Kidney epithelial cell (primary cell): ENCODE measurements around the gene SLC27A5. TPM values are rescaled to one million over a fixed set of nuclear protein-coding genes. Genes with fewer than 3 reads are reported as not detected.

Experiments
- DNase-seq: peaks from one replicate; pipeline ENCODE4 v3.0.0-alpha.2; 2010; ENCODE audit warnings: low read depth
- H3K27me3 ChIP-seq: 2 replicates; pipeline ENCODE4 v1.6.0; 2011; ENCODE audit warnings: low read length; ENCODE audit not compliant: control insufficient read depth, insufficient read depth
- H3K36me3 ChIP-seq: 2 replicates; pipeline ENCODE4 v1.5.1; 2011; ENCODE audit warnings: low read length; ENCODE audit not compliant: control insufficient read depth, insufficient read depth
- H3K4me3 ChIP-seq: 2 replicates; pipeline ENCODE4 v1.5.1; 2011; ENCODE audit warnings: low read depth, mild to moderate bottlenecking, control low read depth, low read length
- CTCF ChIP-seq: IDR thresholded peaks from 2 replicates; pipeline ENCODE4 v1.5.1; 2011; ENCODE audit warnings: mild to moderate bottlenecking, moderate library complexity, low read length, control low read depth, inconsistent platforms; ENCODE audit not compliant: insufficient read depth, poor library complexity, severe bottlenecking
- total RNA-seq: library from RNA; depleted of rRNA; stranded (reverse); fragments of >200 nt; gene quantifications from 2 replicates; pipeline ENCODE4 v1.2.3, GENCODE V29; 2015

Gene SLC27A5
- 9.2 and 14.1 TPM in 2 replicates for total RNA-seq

GRCh38 chr19:58511353-58512208, at the start of gene SLC27A5:
SLC27A5 (minus strand) TSS chr19:58511992; CDS start chr19:58511955, 37 bp downstream.
- H3K4me3 ChIP-seq, result no peak within 1 kb of the TSS
- no peaks in the 10 kb centered on the region for H3K36me3 ChIP-seq
- no peak for TF ChIP-seq CTCF
- DNase-seq, result no peak
- H3K27me3 ChIP-seq, result no peaks in the 10 kb centered on the region

GRCh38 chr19:58560921-58561320, 49.1 kb upstream of the SLC27A5 start:
- H3K36me3 ChIP-seq, result peaks cover 1% of the 10 kb centered on the region
- no peak for TF ChIP-seq CTCF
- no peak overlapping the region for H3K4me3 ChIP-seq
- DNase-seq, result no peak
- H3K27me3 ChIP-seq, result no peaks in the 10 kb centered on the region

- Histone ChIP-seq H3K4me3 (peak overlapping the region; percentile 95), H3K36me3 (peaks cover 1% of the 10 kb centered on the region), H3K27me3 (no peaks in the 10 kb centered on the region)
- no peak for DNase-seq
- no peak for TF ChIP-seq CTCF
These were observed 48.5 kb upstream of the SLC27A5 start for GRCh38 chr19:58560007-58560887.

GRCh38 chr19:58559275-58560006, 47.6 kb upstream of the SLC27A5 start:
- no peaks in the 10 kb centered on the region for H3K27me3 ChIP-seq
- peak overlapping the region; percentile 95 for H3K4me3 ChIP-seq
- H3K36me3 ChIP-seq, result peaks cover 1% of the 10 kb centered on the region
- DNase-seq, result no peak
- TF ChIP-seq CTCF, result no peak

- TF ChIP-seq CTCF, result no peak
- H3K36me3 ChIP-seq, result peaks cover 1% of the 10 kb centered on the region
- H3K27me3 ChIP-seq, result no peaks in the 10 kb centered on the region
- peak; percentile 94 for DNase-seq
- H3K4me3 ChIP-seq, result peak overlapping the region; percentile 95
These were observed 47.0 kb upstream of the SLC27A5 start for GRCh38 chr19:58558623-58559274.
